ENCODE results near the gene SLC46A1. TPM values are rescaled to one million over a fixed set of nuclear protein-coding genes. Genes with fewer than 3 reads are reported as not detected.

Gene SLC46A1
- total and polyA plus RNA-seq, 2 of the 13 experiments (the other 11 are each of a cell fraction or from before 2014, with no cell fraction given): 19.6 to 22.6 TPM

DNA sequence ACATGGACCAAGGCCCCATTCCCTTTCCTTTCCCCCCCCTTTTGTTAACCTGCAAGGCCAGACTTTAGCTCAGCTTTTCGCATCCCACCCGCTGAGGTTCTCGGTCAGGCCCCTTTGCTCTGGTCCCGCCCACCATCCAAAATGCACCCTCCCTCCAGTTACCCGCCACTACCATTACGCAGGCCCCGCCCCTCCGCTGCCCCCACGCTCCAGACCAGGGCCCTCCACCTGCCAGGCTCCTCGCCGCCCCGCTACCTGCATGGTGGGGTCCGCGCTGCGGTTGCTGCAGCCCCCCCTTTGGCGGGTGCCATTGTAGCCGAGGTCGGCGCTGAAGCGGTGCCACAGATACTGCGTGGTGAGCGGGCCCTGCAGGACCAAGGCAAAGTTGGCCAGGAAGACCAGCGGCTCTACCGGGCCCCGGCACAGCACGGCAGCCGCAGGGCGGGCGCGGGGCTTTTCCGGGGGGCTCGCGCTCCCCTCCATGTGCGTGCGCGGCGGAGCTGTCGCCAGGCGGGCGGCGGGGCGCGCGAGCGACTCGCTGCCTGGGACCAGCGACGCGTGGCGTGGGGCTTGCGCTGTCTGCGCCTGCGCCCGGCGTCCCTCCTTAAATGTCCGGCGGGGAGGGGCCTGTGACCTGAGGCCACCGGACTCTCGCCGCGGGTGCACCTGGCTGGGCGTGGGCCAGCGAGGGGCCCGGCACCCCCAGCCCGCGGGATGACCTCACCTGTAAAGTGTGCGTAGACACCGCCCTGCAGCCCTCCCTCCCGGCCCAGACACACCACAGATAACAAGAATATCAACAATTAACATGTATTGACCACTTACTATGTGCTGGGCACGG lies at the start of gene SLC46A1 (continued):
- TF ChIP-seq RAD51 (IDR thresholded peaks at IDR 0.05; ENCODE audit: borderline replicate concordance): no peak
- peak; percentile 84 for TF ChIP-seq ZEB1 (IDR thresholded peaks at IDR 0.05; ENCODE audit: insufficient replicate concordance, low read depth)
- TF ChIP-seq KLF15 (CRISPR knock-in tag; IDR thresholded peaks at IDR 0.05; ENCODE audit: borderline replicate concordance): no peak
- peak; percentile 11 for TF ChIP-seq ZNF746 (CRISPR knock-in tag; IDR thresholded peaks at IDR 0.05)
- peak; percentile 58; the same call in 1 of the 2 replicates for TF ChIP-seq SP5 (CRISPR knock-in tag; IDR thresholded peaks at IDR 0.05; ENCODE audit: borderline replicate concordance, low read depth)
- TF ChIP-seq, protein P1, sequence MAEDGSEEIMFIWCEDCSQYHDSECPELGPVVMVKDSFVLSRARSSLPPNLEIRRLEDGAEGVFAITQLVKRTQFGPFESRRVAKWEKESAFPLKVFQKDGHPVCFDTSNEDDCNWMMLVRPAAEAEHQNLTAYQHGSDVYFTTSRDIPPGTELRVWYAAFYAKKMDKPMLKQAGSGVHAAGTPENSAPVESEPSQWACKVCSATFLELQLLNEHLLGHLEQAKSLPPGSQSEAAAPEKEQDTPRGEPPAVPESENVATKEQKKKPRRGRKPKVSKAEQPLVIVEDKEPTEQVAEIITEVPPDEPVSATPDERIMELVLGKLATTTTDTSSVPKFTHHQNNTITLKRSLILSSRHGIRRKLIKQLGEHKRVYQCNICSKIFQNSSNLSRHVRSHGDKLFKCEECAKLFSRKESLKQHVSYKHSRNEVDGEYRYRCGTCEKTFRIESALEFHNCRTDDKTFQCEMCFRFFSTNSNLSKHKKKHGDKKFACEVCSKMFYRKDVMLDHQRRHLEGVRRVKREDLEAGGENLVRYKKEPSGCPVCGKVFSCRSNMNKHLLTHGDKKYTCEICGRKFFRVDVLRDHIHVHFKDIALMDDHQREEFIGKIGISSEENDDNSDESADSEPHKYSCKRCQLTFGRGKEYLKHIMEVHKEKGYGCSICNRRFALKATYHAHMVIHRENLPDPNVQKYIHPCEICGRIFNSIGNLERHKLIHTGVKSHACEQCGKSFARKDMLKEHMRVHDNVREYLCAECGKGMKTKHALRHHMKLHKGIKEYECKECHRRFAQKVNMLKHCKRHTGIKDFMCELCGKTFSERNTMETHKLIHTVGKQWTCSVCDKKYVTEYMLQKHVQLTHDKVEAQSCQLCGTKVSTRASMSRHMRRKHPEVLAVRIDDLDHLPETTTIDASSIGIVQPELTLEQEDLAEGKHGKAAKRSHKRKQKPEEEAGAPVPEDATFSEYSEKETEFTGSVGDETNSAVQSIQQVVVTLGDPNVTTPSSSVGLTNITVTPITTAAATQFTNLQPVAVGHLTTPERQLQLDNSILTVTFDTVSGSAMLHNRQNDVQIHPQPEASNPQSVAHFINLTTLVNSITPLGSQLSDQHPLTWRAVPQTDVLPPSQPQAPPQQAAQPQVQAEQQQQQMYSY (CRISPR knock-in tag; IDR thresholded peaks at IDR 0.05): peak; percentile 28; the same call in 1 of the 2 replicates
- TF ChIP-seq, protein P2, sequence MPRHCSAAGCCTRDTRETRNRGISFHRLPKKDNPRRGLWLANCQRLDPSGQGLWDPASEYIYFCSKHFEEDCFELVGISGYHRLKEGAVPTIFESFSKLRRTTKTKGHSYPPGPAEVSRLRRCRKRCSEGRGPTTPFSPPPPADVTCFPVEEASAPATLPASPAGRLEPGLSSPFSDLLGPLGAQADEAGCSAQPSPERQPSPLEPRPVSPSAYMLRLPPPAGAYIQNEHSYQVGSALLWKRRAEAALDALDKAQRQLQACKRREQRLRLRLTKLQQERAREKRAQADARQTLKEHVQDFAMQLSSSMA (CRISPR knock-in tag; IDR thresholded peaks at IDR 0.05): no peak
- TF ChIP-seq, protein P3, sequence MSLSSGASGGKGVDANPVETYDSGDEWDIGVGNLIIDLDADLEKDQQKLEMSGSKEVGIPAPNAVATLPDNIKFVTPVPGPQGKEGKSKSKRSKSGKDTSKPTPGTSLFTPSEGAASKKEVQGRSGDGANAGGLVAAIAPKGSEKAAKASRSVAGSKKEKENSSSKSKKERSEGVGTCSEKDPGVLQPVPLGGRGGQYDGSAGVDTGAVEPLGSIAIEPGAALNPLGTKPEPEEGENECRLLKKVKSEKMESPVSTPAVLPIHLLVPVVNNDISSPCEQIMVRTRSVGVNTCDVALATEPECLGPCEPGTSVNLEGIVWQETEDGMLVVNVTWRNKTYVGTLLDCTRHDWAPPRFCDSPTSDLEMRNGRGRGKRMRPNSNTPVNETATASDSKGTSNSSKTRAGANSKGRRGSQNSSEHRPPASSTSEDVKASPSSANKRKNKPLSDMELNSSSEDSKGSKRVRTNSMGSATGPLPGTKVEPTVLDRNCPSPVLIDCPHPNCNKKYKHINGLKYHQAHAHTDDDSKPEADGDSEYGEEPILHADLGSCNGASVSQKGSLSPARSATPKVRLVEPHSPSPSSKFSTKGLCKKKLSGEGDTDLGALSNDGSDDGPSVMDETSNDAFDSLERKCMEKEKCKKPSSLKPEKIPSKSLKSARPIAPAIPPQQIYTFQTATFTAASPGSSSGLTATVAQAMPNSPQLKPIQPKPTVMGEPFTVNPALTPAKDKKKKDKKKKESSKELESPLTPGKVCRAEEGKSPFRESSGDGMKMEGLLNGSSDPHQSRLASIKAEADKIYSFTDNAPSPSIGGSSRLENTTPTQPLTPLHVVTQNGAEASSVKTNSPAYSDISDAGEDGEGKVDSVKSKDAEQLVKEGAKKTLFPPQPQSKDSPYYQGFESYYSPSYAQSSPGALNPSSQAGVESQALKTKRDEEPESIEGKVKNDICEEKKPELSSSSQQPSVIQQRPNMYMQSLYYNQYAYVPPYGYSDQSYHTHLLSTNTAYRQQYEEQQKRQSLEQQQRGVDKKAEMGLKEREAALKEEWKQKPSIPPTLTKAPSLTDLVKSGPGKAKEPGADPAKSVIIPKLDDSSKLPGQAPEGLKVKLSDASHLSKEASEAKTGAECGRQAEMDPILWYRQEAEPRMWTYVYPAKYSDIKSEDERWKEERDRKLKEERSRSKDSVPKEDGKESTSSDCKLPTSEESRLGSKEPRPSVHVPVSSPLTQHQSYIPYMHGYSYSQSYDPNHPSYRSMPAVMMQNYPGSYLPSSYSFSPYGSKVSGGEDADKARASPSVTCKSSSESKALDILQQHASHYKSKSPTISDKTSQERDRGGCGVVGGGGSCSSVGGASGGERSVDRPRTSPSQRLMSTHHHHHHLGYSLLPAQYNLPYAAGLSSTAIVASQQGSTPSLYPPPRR (CRISPR knock-in tag; IDR thresholded peaks at IDR 0.05; ENCODE audit: borderline replicate concordance): peak; percentile 19; the same call in 1 of the 2 replicates
- TF ChIP-seq FOXA3 (CRISPR knock-in tag; IDR thresholded peaks at IDR 0.05): no peak
- TF ChIP-seq ASH2L (IDR thresholded peaks at IDR 0.05; ENCODE audit: insufficient read length, low read depth, low read length): peak; percentile 20
- no peak for TF ChIP-seq NR3C1 (CRISPR knock-in tag; IDR thresholded peaks at IDR 0.05)
- TF ChIP-seq, protein P4, sequence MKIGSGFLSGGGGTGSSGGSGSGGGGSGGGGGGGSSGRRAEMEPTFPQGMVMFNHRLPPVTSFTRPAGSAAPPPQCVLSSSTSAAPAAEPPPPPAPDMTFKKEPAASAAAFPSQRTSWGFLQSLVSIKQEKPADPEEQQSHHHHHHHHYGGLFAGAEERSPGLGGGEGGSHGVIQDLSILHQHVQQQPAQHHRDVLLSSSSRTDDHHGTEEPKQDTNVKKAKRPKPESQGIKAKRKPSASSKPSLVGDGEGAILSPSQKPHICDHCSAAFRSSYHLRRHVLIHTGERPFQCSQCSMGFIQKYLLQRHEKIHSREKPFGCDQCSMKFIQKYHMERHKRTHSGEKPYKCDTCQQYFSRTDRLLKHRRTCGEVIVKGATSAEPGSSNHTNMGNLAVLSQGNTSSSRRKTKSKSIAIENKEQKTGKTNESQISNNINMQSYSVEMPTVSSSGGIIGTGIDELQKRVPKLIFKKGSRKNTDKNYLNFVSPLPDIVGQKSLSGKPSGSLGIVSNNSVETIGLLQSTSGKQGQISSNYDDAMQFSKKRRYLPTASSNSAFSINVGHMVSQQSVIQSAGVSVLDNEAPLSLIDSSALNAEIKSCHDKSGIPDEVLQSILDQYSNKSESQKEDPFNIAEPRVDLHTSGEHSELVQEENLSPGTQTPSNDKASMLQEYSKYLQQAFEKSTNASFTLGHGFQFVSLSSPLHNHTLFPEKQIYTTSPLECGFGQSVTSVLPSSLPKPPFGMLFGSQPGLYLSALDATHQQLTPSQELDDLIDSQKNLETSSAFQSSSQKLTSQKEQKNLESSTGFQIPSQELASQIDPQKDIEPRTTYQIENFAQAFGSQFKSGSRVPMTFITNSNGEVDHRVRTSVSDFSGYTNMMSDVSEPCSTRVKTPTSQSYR (CRISPR knock-in tag; IDR thresholded peaks at IDR 0.05; ENCODE audit: borderline replicate concordance): 0 out of 2 replicates have a peak, but pooled peaks have one; percentile 26
- TF ChIP-seq ZNF343 (CRISPR knock-in tag; IDR thresholded peaks at IDR 0.05): peak; percentile 79; the same call in 1 of the 2 replicates
